Measurements from ENCODE around the gene ZBTB20.

The ZBTB20 gene

DNA sequence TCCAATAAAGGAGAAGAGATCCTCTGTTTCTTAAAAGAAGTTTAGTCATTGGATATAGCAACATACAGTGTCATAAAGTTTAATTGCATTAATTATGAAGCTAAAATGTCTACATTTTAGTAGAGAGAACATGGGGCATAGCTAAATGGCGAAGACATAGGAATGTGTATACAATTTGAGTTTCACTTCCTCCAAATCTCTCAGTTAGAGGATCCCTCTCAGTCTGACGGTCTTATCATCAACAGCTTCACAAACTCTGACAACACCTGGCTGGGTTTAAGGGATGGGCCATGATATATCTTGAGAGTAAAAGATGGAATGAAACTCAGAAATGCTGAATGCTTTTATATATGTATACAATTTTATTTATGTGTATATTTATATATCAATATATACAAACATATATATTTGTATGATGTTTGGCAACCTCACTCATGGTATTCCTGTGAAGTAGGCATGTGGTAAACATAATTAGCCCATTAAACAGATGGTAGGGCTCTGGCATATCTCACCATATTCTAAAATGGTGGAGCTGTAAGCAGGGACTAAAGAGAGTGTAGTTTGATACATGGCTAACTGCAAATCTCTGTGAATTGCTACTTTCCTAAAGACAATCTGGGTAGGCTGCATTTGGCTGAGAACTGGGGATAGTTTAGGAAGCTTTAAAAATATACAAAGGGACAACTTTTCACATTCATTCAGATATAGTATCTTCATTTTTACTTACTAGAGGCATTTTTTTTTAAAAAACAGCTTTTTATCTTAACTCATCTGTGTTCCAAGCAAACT, 741.7 kb downstream of the ZBTB20 start:
- peaks cover 25% of the 10 kb centered on the region for H3K4me1 ChIP-seq (ENCODE audit: control insufficient read depth, insufficient read depth, low read length, unreplicated experiment)
- H2AFZ ChIP-seq (ENCODE audit: low read length, unreplicated experiment): no peak overlapping the region
- peaks cover 3% of the 10 kb centered on the region for H3K79me2 ChIP-seq (ENCODE audit: control insufficient read depth, insufficient read depth, low read length, unreplicated experiment)
- no peaks in the 10 kb centered on the region for H3K36me3 ChIP-seq (ENCODE audit: insufficient read depth, low read length)
- H3K4me3 ChIP-seq (ENCODE audit: low read depth, low read length): no peak overlapping the region
- peak overlapping the region; percentile 34 for H3K27ac ChIP-seq (ENCODE audit: low read depth, low read length)
- no peaks in the 10 kb centered on the region for H3K27me3 ChIP-seq (ENCODE audit: insufficient read depth, low read length)

- Histone ChIP-seq H3K4me1 (ENCODE audit: control insufficient read depth, insufficient read depth, low read length, unreplicated experiment) (peaks cover 25% of the 10 kb centered on the region), H3K27me3 (ENCODE audit: insufficient read depth, low read length) (no peaks in the 10 kb centered on the region), H2AFZ (ENCODE audit: low read length, unreplicated experiment) (no peak overlapping the region), H3K36me3 (ENCODE audit: insufficient read depth, low read length) (no peaks in the 10 kb centered on the region), H3K4me3 (ENCODE audit: low read depth, low read length) (no peak overlapping the region), H3K79me2 (ENCODE audit: control insufficient read depth, insufficient read depth, low read length, unreplicated experiment) (peaks cover 3% of the 10 kb centered on the region), H3K27ac (ENCODE audit: low read depth, low read length) (peak overlapping the region; percentile 34)
These were observed 742.5 kb downstream of the ZBTB20 start for GRCh38 chr3:114404590-114404989.

GRCh38 chr3:114402838-114403237, 744.2 kb downstream of the ZBTB20 start:
- Histone ChIP-seq H3K27ac (ENCODE audit: low read depth, low read length) (no peak overlapping the region), H3K4me1 (ENCODE audit: control insufficient read depth, insufficient read depth, low read length, unreplicated experiment) (peaks cover 25% of the 10 kb centered on the region), H3K4me3 (ENCODE audit: low read depth, low read length) (no peak overlapping the region), H3K36me3 (ENCODE audit: insufficient read depth, low read length) (no peaks in the 10 kb centered on the region), H3K79me2 (ENCODE audit: control insufficient read depth, insufficient read depth, low read length, unreplicated experiment) (peaks cover 3% of the 10 kb centered on the region), H3K27me3 (ENCODE audit: insufficient read depth, low read length) (no peaks in the 10 kb centered on the region), H2AFZ (ENCODE audit: low read length, unreplicated experiment) (no peak overlapping the region)

- H3K4me3 ChIP-seq (ENCODE audit: low read depth, low read length): no peak overlapping the region
- no peaks in the 10 kb centered on the region for H3K36me3 ChIP-seq (ENCODE audit: insufficient read depth, low read length)
- H3K79me2 ChIP-seq (ENCODE audit: control insufficient read depth, insufficient read depth, low read length, unreplicated experiment): peaks cover 3% of the 10 kb centered on the region
- H3K4me1 ChIP-seq (ENCODE audit: control insufficient read depth, insufficient read depth, low read length, unreplicated experiment): peaks cover 22% of the 10 kb centered on the region
- no peak overlapping the region for H2AFZ ChIP-seq (ENCODE audit: low read length, unreplicated experiment)
- no peaks in the 10 kb centered on the region for H3K27me3 ChIP-seq (ENCODE audit: insufficient read depth, low read length)
- H3K27ac ChIP-seq (ENCODE audit: low read depth, low read length): no peak overlapping the region
These were observed 745.7 kb downstream of the ZBTB20 start for GRCh38 chr3:114401346-114401745.

- no peaks in the 10 kb centered on the region for H3K36me3 ChIP-seq (ENCODE audit: insufficient read depth, low read length)
- H3K27ac ChIP-seq (ENCODE audit: low read depth, low read length): no peak overlapping the region
- H3K4me1 ChIP-seq (ENCODE audit: control insufficient read depth, insufficient read depth, low read length, unreplicated experiment): peaks cover 14% of the 10 kb centered on the region
- no peak overlapping the region for H2AFZ ChIP-seq (ENCODE audit: low read length, unreplicated experiment)
- H3K79me2 ChIP-seq (ENCODE audit: control insufficient read depth, insufficient read depth, low read length, unreplicated experiment): peaks cover 3% of the 10 kb centered on the region
- H3K4me3 ChIP-seq (ENCODE audit: low read depth, low read length): no peak overlapping the region
- no peaks in the 10 kb centered on the region for H3K27me3 ChIP-seq (ENCODE audit: insufficient read depth, low read length)
These were observed 746.7 kb downstream of the ZBTB20 start for GRCh38 chr3:114400371-114400770.

GRCh38 chr3:114394551-114394950, 752.5 kb downstream of the ZBTB20 start:
- Histone ChIP-seq H3K4me3 (ENCODE audit: low read depth, low read length) (no peak overlapping the region), H3K27ac (ENCODE audit: low read depth, low read length) (no peak overlapping the region), H3K79me2 (ENCODE audit: control insufficient read depth, insufficient read depth, low read length, unreplicated experiment) (no peaks in the 10 kb centered on the region), H2AFZ (ENCODE audit: low read length, unreplicated experiment) (no peak overlapping the region), H3K4me1 (ENCODE audit: control insufficient read depth, insufficient read depth, low read length, unreplicated experiment) (no peaks in the 10 kb centered on the region), H3K27me3 (ENCODE audit: insufficient read depth, low read length) (no peaks in the 10 kb centered on the region), H3K36me3 (ENCODE audit: insufficient read depth, low read length) (no peaks in the 10 kb centered on the region)

- Histone ChIP-seq H3K79me2 (ENCODE audit: control insufficient read depth, insufficient read depth, low read length, unreplicated experiment) (no peaks in the 10 kb centered on the region), H2AFZ (ENCODE audit: low read length, unreplicated experiment) (no peak overlapping the region), H3K4me1 (ENCODE audit: control insufficient read depth, insufficient read depth, low read length, unreplicated experiment) (no peaks in the 10 kb centered on the region), H3K27ac (ENCODE audit: low read depth, low read length) (no peak overlapping the region), H3K36me3 (ENCODE audit: insufficient read depth, low read length) (no peaks in the 10 kb centered on the region), H3K4me3 (ENCODE audit: low read depth, low read length) (no peak overlapping the region), H3K27me3 (ENCODE audit: insufficient read depth, low read length) (no peaks in the 10 kb centered on the region)
These were observed 753.6 kb downstream of the ZBTB20 start for GRCh38 chr3:114393367-114394072.

DNA sequence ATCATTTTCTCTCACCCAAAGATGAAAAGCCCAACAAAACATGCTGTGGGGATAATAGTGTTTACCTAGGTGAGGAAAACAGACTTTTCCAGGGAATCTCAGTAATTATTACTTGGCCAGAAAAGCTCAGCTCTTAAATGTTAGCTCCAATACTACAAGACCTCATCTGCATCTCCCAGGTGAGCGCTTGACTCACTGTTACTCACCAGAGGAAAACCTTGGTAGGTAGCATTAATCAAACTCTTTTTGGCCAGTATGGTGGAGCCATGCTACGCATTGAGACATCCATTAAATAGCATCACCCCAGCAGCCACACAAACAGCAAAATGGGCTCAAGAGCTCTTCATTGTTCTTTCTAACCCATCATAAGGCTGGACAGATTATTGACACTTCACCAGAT, 754.3 kb downstream of the ZBTB20 start:
- H3K27me3 ChIP-seq (ENCODE audit: insufficient read depth, low read length): no peaks in the 10 kb centered on the region
- no peaks in the 10 kb centered on the region for H3K36me3 ChIP-seq (ENCODE audit: insufficient read depth, low read length)
- no peak overlapping the region for H3K27ac ChIP-seq (ENCODE audit: low read depth, low read length)
- no peaks in the 10 kb centered on the region for H3K4me1 ChIP-seq (ENCODE audit: control insufficient read depth, insufficient read depth, low read length, unreplicated experiment)
- no peaks in the 10 kb centered on the region for H3K79me2 ChIP-seq (ENCODE audit: control insufficient read depth, insufficient read depth, low read length, unreplicated experiment)
- no peak overlapping the region for H3K4me3 ChIP-seq (ENCODE audit: low read depth, low read length)
- H2AFZ ChIP-seq (ENCODE audit: low read length, unreplicated experiment): no peak overlapping the region

GRCh38 chr3:114389156-114389555, 757.9 kb downstream of the ZBTB20 start:
- 0 out of 2 replicates have a peak, but pooled peaks cover 4% of the 10 kb centered on the region for H3K36me3 ChIP-seq (ENCODE audit: insufficient read depth, low read length)
- no peak overlapping the region for H3K4me3 ChIP-seq (ENCODE audit: low read depth, low read length)
- no peak overlapping the region for H2AFZ ChIP-seq (ENCODE audit: low read length, unreplicated experiment)
- no peak overlapping the region for H3K27ac ChIP-seq (ENCODE audit: low read depth, low read length)
- no peaks in the 10 kb centered on the region for H3K79me2 ChIP-seq (ENCODE audit: control insufficient read depth, insufficient read depth, low read length, unreplicated experiment)
- H3K27me3 ChIP-seq (ENCODE audit: insufficient read depth, low read length): no peaks in the 10 kb centered on the region
- H3K4me1 ChIP-seq (ENCODE audit: control insufficient read depth, insufficient read depth, low read length, unreplicated experiment): peaks cover 7% of the 10 kb centered on the region

DNA sequence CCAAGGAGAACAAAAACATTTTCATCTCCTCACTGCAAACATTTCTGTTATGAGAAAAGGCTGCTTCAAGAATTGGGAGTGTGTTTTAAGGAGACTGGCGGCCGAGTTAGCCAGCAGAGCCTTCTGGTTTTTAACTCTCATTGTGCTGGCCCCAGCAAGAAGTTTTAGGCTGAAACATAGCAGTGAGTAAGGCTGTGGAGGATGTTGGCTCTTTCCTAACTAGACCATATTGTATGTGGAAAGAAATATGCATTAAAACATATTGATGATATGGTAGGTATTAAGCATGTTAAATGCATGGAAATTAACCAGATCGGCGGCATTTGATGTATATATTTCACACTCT, 762.6 kb downstream of the ZBTB20 start:
- Histone ChIP-seq H3K36me3 (ENCODE audit: insufficient read depth, low read length) (0 out of 2 replicates have a peak, but pooled peaks cover 4% of the 10 kb centered on the region), H3K27ac (ENCODE audit: low read depth, low read length) (peak overlapping the region; percentile 83), H3K4me3 (ENCODE audit: low read depth, low read length) (peak overlapping the region; percentile 67)

More for the DNA sequence above, 762.6 kb downstream of the ZBTB20 start:
- Histone ChIP-seq H3K79me2 (ENCODE audit: control insufficient read depth, insufficient read depth, low read length, unreplicated experiment) (no peaks in the 10 kb centered on the region), H2AFZ (ENCODE audit: low read length, unreplicated experiment) (peak overlapping the region; percentile 73), H3K27me3 (ENCODE audit: insufficient read depth, low read length) (no peaks in the 10 kb centered on the region), H3K4me1 (ENCODE audit: control insufficient read depth, insufficient read depth, low read length, unreplicated experiment) (peaks cover 22% of the 10 kb centered on the region)

Measured in ACC112 (cell line).